ENCODE data around the gene PKN2. TPM values are rescaled to one million over a fixed set of nuclear protein-coding genes. Genes with fewer than 3 reads are reported as not detected.
A peak's percentile ranks its signal among the peaks of the same experiment; 100 is the strongest.

The PKN2 gene
- total and polyA plus RNA-seq, 9 of the 15 experiments (the other 6 are each of a cell fraction or from before 2014, with no cell fraction given) = 4.5 to 25.3 (median 19.2) TPM

DNA sequence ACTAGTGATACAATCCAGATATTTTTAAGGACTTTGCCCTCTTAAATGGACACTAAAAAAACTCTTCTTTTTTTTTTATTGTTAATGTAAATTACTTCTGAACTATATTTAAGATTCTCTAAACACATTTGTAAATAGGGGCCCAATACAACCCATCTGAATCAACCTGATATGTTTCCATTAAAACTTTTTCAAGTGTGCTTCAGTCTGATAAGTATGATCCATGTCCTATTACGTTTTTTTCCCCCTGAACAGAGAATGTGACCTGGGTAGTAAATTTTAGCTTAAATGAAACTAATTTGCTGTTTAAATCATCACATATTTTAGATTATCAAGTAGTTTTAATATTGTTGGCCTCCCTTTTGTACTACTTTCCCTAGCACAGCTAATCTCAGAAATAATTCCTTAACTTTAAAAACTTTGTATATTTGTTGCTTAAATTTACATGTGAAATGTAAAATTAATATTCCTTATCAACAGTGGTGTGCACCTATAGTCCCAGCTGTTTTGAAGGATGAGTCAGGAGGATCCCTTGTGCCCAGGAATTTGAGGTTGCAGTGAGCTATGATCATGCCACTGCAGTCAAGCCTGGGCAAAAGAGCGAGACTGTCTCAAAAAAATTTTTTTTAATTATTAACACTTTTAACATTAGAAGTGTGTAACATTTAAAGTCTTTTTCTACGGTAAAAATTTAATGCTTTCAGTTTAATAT, 3.0 kb upstream of the PKN2 start:
- Histone ChIP-seq H3K79me2 (ENCODE audit: control insufficient read depth, insufficient read depth, low read length) (peaks cover 42% of the 10 kb centered on the region), H3K36me3 (ENCODE audit: control insufficient read depth, insufficient read depth, low read length) (no peaks in the 10 kb centered on the region), H4K20me1 (replicated peaks; ENCODE audit: control insufficient read depth, insufficient read depth, low read length) (no peaks in the 10 kb centered on the region), H3K27me3 (ENCODE audit: control insufficient read depth in 2 of 2, insufficient read depth in 2 of 2, low read length in 2 of 2) (no peaks in the 10 kb centered on the region), H3K9me1 (ENCODE audit: control insufficient read depth, insufficient read depth, low read length) (no peaks in the 10 kb centered on the region), H3K27ac (ENCODE audit: extremely low read depth, low read depth, low read length) (no peak overlapping the region), H3K4me2 (ENCODE audit: insufficient read depth, low read length) (no peak overlapping the region), H3K4me1 (replicated peaks in 1 of 2; ENCODE audit: control insufficient read depth in 2 of 2, insufficient read depth in 2 of 2, low read length in 2 of 2) (peaks cover 4 to 33% of the 10 kb centered on the region in 2 experiments; a peak in 4 of 5 replicates), H3K4me3 (no peak overlapping the region), H3K9me3 (replicated peaks; ENCODE audit: control insufficient read depth, insufficient read depth, low read depth, low read length) (no peaks in the 10 kb centered on the region), H2AFZ (ENCODE audit: low read depth, low read length) (0 out of 2 replicates have a peak overlapping the region, but pooled peaks have one; percentile 14), H3K9ac (ENCODE audit: insufficient read depth in 1 of 2, low read depth in 2 of 2, low read length in 2 of 2) (peak overlapping the region in 1 of 2 experiments; percentile 21; a peak in 1 of 4 replicates)
- ChIA-PET CTCF (ENCODE audit: low intra/inter-chr PET ratio) (no interaction called here), POLR2A (no interaction called here)
- FAIRE-seq (no peak), ATAC-seq (no peak), DNase-seq (ENCODE audit: extremely low read depth in 1 of 4, low spot score in 3 of 4) (no peak)
- no TSS peak for BruUV-seq (replicated peaks)
- intact Hi-C loops (cut with micrococcal nuclease) = loop anchor here (10.0 kb wide), 2 partner anchors 1324 to 1346 kb away; no protein-coding TSS in a partner anchor
- WGBS (ENCODE audit: insufficient coverage, low coverage, missing lambda C conversion rate) = 53% methylated on average over 3 of the region's 3 CpGs
- in situ Hi-C loops (cut with MboI) = no loop called here
- TF ChIP-seq ZNF175 (CRISPR knock-in tag; IDR thresholded peaks at IDR 0.05; ENCODE audit: low read depth) = peak; percentile 71; the same call in 1 of the 2 replicates
- peak; percentile 43; the same call in 1 of the 2 replicates for TF ChIP-seq CBFA2T3 (IDR thresholded peaks at IDR 0.05)
- TF ChIP-seq NFATC3 (IDR thresholded peaks at IDR 0.05) = no peak
- TF ChIP-seq TAL1 (IDR thresholded peaks at IDR 0.05) = peak; percentile 42
- TF ChIP-seq NCOR1 (IDR thresholded peaks at IDR 0.05) = 0 out of 2 replicates have a peak, but pooled peaks have one; percentile 9

All from K562 (cell line).